WTC11 (cell line): Measurements from ENCODE around the gene NRXN3. TPM values are rescaled to one million over a fixed set of nuclear protein-coding genes. Genes with fewer than 3 reads are reported as not detected.

Source experiments
- ATAC-seq: fragments of 200-7000 bp; cut with Tn5 transposase; 2 replicates; pipeline ENCODE4 v1.10.0; 2021; ENCODE audit warnings: mild to moderate bottlenecking, moderate library complexity
- CTCF ChIA-PET: fragments of 300-600 bp; sonication (Branson Sonifier 250); formaldehyde crosslinking; loops from one replicate; lab custom pipeline; 2021; ENCODE audit warnings: antibody characterized with exemption; lab: Charles Lee
- POLR2A ChIA-PET: fragments of 350-600 bp; sonication (Branson Sonifier 250); formaldehyde crosslinking; loops from one replicate; lab custom pipeline; 2021; ENCODE audit warnings: antibody characterized with exemption; lab: Charles Lee
- DNase-seq: peaks from one replicate; pipeline ENCODE4 v3.0.0; 2021; ENCODE audit warnings: low spot score
- H3K27ac Mint-ChIP-seq: 2 replicates; pipeline ENCODE4 v1.8.0; 2021; ENCODE audit warnings: mixed read lengths
- H3K27me3 Mint-ChIP-seq: 2 replicates; pipeline ENCODE4 v1.8.0; 2021; ENCODE audit warnings: low read depth, mild to moderate bottlenecking, moderate library complexity, mixed read lengths
- H3K36me3 Mint-ChIP-seq: 2 replicates; pipeline ENCODE4 v1.8.0; 2021; ENCODE audit warnings: mixed read lengths
- H3K4me1 Mint-ChIP-seq: 2 replicates; pipeline ENCODE4 v1.8.0; 2022; ENCODE audit warnings: mixed read lengths
- H3K4me3 Mint-ChIP-seq: 2 replicates; pipeline ENCODE4 v1.8.0; 2021; ENCODE audit warnings: mild to moderate bottlenecking, moderate library complexity, mixed read lengths
- H3K9me3 Mint-ChIP-seq: 2 replicates; pipeline ENCODE4 v1.8.0; 2021; ENCODE audit warnings: mixed read lengths
- ATF3 ChIP-seq: sonication (generic); formaldehyde crosslinking; conservative IDR thresholded peaks from 2 replicates; pipeline ENCODE4 v1.8.1; 2022; ENCODE audit warnings: mild to moderate bottlenecking, missing genetic modification reagents
- CREB1 ChIP-seq: sonication (generic); formaldehyde crosslinking; IDR thresholded peaks from 2 replicates; pipeline ENCODE4 v1.8.0; 2023; ENCODE audit warnings: mild to moderate bottlenecking, missing genetic modification reagents
- EMX1 ChIP-seq: fragments of 250-450 bp; sonication (Bioruptor Pico); IDR thresholded peaks from 2 replicates; pipeline ENCODE4 v1.8.0; 2021; ENCODE audit warnings: mild to moderate bottlenecking
- FOXJ3 ChIP-seq: sonication (generic); formaldehyde crosslinking; IDR thresholded peaks from 2 replicates; pipeline ENCODE4 v1.9.0; 2021; ENCODE audit warnings: missing genetic modification reagents, mild to moderate bottlenecking, borderline replicate concordance
- GABPB1 ChIP-seq: sonication (generic); formaldehyde crosslinking; IDR thresholded peaks from 2 replicates; pipeline ENCODE4 v1.8.1; 2023; ENCODE audit warnings: mild to moderate bottlenecking, missing genetic modification reagents
- GTF2I ChIP-seq: fragments of 250-450 bp; sonication (Bioruptor Pico); conservative IDR thresholded peaks from 2 replicates; pipeline ENCODE4 v1.4.0; 2021; ENCODE audit warnings: mild to moderate bottlenecking
- HMGXB4 ChIP-seq: sonication (generic); formaldehyde crosslinking; IDR thresholded peaks from 2 replicates; pipeline ENCODE4 v1.8.1; 2023; ENCODE audit warnings: mild to moderate bottlenecking, moderate library complexity, missing genetic modification reagents
- IRF1 ChIP-seq: sonication (generic); formaldehyde crosslinking; IDR thresholded peaks from 2 replicates; pipeline ENCODE4 v1.8.0; 2023; ENCODE audit warnings: missing genetic modification reagents
- KAT7 ChIP-seq: sonication (generic); formaldehyde crosslinking; IDR thresholded peaks from 2 replicates; pipeline ENCODE4 v1.8.1; 2023; ENCODE audit warnings: missing genetic modification reagents, mild to moderate bottlenecking, borderline replicate concordance
- MAX ChIP-seq: sonication (generic); formaldehyde crosslinking; IDR thresholded peaks from 2 replicates; pipeline ENCODE4 v1.8.0; 2022; ENCODE audit warnings: mild to moderate bottlenecking, missing genetic modification reagents
- NFE2L1 ChIP-seq: sonication (generic); formaldehyde crosslinking; IDR thresholded peaks from 2 replicates; pipeline ENCODE4 v1.8.1; 2023; ENCODE audit warnings: missing genetic modification reagents
- NR2C2 ChIP-seq: sonication (generic); formaldehyde crosslinking; IDR thresholded peaks from 2 replicates; pipeline ENCODE4 v1.8.0; 2022; ENCODE audit warnings: mild to moderate bottlenecking, missing genetic modification reagents
- PRRX2 ChIP-seq: fragments of 250-450 bp; sonication (Bioruptor Pico); IDR thresholded peaks from 2 replicates; pipeline ENCODE4 v1.8.0; 2021; ENCODE audit warnings: mild to moderate bottlenecking
- RELA ChIP-seq: sonication (generic); formaldehyde crosslinking; IDR thresholded peaks from 2 replicates; pipeline ENCODE4 v1.8.1; 2022; ENCODE audit warnings: missing genetic modification reagents, mild to moderate bottlenecking, borderline replicate concordance
- TP53 ChIP-seq: sonication (generic); formaldehyde crosslinking; IDR thresholded peaks from 2 replicates; pipeline ENCODE4 v1.8.1; 2023; ENCODE audit warnings: mild to moderate bottlenecking, missing genetic modification reagents
- ZNF396 ChIP-seq: fragments of 250-450 bp; sonication (Bioruptor Pico); IDR thresholded peaks from 2 replicates; pipeline ENCODE4 v1.8.0; 2021; ENCODE audit warnings: mild to moderate bottlenecking, moderate library complexity, borderline replicate concordance
- total RNA-seq: library from RNA; stranded (reverse); gene quantifications from 3 replicates; pipeline ENCODE4 v1.2.3, GENCODE V29; 2021
- TF ChIP-seq, protein P1 (sequence below): sonication (generic); formaldehyde crosslinking; IDR thresholded peaks from 2 replicates; pipeline ENCODE4 v1.8.1; 2023; ENCODE audit warnings: mild to moderate bottlenecking, missing genetic modification reagents
- TF ChIP-seq, protein P2 (sequence below): fragments of 250-450 bp; sonication (Bioruptor Pico); IDR thresholded peaks from 2 replicates; pipeline ENCODE4 v1.9.0; 2021; ENCODE audit warnings: mild to moderate bottlenecking, borderline replicate concordance

NRXN3 gene
- total RNA-seq, 1 experiment from 2014 or later = 3.0 TPM

DNA sequence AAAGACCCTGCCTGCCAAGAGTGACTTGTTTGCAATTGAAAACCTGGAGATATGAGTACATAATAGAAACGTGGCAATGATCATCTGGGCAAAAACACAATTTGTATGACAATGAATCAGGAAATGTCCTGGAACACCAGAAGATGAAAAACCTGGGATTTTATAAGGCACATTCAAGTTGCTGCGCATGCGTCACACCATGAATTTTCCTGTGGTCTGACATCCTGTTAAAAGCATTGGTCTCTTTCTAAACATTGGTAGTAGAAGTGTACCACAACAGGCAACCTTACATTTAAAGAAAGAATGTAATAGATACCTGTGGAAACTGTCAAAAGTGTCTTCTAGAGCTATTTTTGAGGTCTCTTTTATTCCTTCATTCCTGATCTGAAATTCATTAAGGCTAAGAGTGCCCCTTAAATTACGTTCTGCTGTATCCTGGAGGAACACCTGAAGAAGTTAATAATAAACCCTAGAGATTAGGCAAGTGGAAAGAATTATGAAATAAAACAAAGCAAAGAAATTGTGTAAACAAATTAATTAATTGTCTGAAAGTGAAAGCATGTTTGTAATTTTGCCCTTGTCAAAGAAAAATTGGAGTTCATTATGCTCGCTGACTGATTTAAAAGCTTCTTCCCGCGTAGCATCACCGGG lies 1364.7 kb downstream of the NRXN3 start:
- ATAC-seq (no peak), DNase-seq (no peak)
- peaks cover 15% of the 10 kb centered on the region for H3K4me1 Mint-ChIP-seq
- H3K9me3 Mint-ChIP-seq = peaks cover 24% of the 10 kb centered on the region
- CTCF ChIA-PET = interaction anchor here (2.8 kb wide), 1 partner anchor 9 kb away, joined by 14 read pairs; no protein-coding TSS in a partner anchor
- TF ChIP-seq NFE2L1 (CRISPR knock-in tag) = no peak
- TF ChIP-seq GTF2I (CRISPR knock-in tag) = no peak
- no peak for TF ChIP-seq TP53 (CRISPR knock-in tag)
- no peak for TF ChIP-seq GABPB1 (CRISPR knock-in tag)
- TF ChIP-seq EMX1 = no peak
- TF ChIP-seq MAX (CRISPR knock-in tag) = no peak
- H3K36me3 Mint-ChIP-seq = peaks cover 12% of the 10 kb centered on the region
- no peak overlapping the region for H3K4me3 Mint-ChIP-seq
- H3K27me3 Mint-ChIP-seq = no peaks in the 10 kb centered on the region; the same call in none of the 2 replicates
- H3K27ac Mint-ChIP-seq = no peak overlapping the region
- POLR2A ChIA-PET = no interaction called here

- Mint-ChIP-seq H3K4me1 (peaks cover 9% of the 10 kb centered on the region), H3K9me3 (peaks cover 37% of the 10 kb centered on the region), H3K36me3 (peaks cover 17% of the 10 kb centered on the region), H3K27me3 (no peaks in the 10 kb centered on the region; the same call in none of the 2 replicates), H3K27ac (no peak overlapping the region)
- ATAC-seq = no peak
- CTCF ChIA-PET = no interaction called here
- TF ChIP-seq ZNF396 (CRISPR knock-in tag) (no peak), IRF1 (CRISPR knock-in tag) (no peak), ATF3 (CRISPR knock-in tag) (no peak), NR2C2 (CRISPR knock-in tag) (no peak), HMGXB4 (CRISPR knock-in tag) (no peak), KAT7 (CRISPR knock-in tag) (no peak), CREB1 (CRISPR knock-in tag) (no peak), GTF2I (CRISPR knock-in tag) (no peak), RELA (CRISPR knock-in tag) (no peak), FOXJ3 (no peak), PRRX2 (no peak), TP53 (CRISPR knock-in tag) (no peak)
- TF ChIP-seq, protein P1, sequence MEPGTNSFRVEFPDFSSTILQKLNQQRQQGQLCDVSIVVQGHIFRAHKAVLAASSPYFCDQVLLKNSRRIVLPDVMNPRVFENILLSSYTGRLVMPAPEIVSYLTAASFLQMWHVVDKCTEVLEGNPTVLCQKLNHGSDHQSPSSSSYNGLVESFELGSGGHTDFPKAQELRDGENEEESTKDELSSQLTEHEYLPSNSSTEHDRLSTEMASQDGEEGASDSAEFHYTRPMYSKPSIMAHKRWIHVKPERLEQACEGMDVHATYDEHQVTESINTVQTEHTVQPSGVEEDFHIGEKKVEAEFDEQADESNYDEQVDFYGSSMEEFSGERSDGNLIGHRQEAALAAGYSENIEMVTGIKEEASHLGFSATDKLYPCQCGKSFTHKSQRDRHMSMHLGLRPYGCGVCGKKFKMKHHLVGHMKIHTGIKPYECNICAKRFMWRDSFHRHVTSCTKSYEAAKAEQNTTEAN = no peak
- TF ChIP-seq, protein P2, sequence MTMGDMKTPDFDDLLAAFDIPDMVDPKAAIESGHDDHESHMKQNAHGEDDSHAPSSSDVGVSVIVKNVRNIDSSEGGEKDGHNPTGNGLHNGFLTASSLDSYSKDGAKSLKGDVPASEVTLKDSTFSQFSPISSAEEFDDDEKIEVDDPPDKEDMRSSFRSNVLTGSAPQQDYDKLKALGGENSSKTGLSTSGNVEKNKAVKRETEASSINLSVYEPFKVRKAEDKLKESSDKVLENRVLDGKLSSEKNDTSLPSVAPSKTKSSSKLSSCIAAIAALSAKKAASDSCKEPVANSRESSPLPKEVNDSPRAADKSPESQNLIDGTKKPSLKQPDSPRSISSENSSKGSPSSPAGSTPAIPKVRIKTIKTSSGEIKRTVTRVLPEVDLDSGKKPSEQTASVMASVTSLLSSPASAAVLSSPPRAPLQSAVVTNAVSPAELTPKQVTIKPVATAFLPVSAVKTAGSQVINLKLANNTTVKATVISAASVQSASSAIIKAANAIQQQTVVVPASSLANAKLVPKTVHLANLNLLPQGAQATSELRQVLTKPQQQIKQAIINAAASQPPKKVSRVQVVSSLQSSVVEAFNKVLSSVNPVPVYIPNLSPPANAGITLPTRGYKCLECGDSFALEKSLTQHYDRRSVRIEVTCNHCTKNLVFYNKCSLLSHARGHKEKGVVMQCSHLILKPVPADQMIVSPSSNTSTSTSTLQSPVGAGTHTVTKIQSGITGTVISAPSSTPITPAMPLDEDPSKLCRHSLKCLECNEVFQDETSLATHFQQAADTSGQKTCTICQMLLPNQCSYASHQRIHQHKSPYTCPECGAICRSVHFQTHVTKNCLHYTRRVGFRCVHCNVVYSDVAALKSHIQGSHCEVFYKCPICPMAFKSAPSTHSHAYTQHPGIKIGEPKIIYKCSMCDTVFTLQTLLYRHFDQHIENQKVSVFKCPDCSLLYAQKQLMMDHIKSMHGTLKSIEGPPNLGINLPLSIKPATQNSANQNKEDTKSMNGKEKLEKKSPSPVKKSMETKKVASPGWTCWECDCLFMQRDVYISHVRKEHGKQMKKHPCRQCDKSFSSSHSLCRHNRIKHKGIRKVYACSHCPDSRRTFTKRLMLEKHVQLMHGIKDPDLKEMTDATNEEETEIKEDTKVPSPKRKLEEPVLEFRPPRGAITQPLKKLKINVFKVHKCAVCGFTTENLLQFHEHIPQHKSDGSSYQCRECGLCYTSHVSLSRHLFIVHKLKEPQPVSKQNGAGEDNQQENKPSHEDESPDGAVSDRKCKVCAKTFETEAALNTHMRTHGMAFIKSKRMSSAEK = no peak
- TF ChIP-seq, all 79 proteins: peak for 0
- H3K4me3 Mint-ChIP-seq = no peak overlapping the region
- DNase-seq = no peak
- POLR2A ChIA-PET = no interaction called here
Measured at GRCh38 chr14:79540394-79540793, 1370.2 kb downstream of the NRXN3 start.
